Liver (tissue), 9 donors: ENCODE data around the gene PNKD. TPM values are rescaled to one million over a fixed set of nuclear protein-coding genes. Genes with fewer than 3 reads are reported as not detected.

Experiments used
- DNase-seq: peaks from one replicate; pipeline ENCODE4 v3.0.0-alpha.2; 2017; ENCODE audit warnings: low spot score
- H3K27ac ChIP-seq, 2 donors: one replicate each; pipeline ENCODE4 v1.7.0; 2013; ENCODE audit warnings: inconsistent platforms in 2 of 2, low read length in 2 of 2, control low read depth in 1 of 2, low read depth in 1 of 2, mild to moderate bottlenecking in 1 of 2
- H3K27me3 ChIP-seq, 4 donors: one replicate each; pipeline versions ENCODE4 v1.6.1 to v1.7.0; 2013; ENCODE audit warnings: low read length in 3 of 4, inconsistent platforms in 1 of 4, mild to moderate bottlenecking in 1 of 4, moderate library complexity in 1 of 4; ENCODE audit not compliant: control insufficient read depth in 4 of 4, insufficient read depth in 4 of 4
- H3K36me3 ChIP-seq, 4 donors: one replicate each; pipeline versions ENCODE4 v1.6.1 to v1.7.0; 2013; ENCODE audit warnings: low read length in 3 of 4, mild to moderate bottlenecking in 3 of 4, low read depth in 1 of 4, moderate library complexity in 1 of 4; ENCODE audit not compliant: control insufficient read depth in 4 of 4, insufficient read depth in 3 of 4
- H3K4me1 ChIP-seq, 4 donors: one replicate each; pipeline versions ENCODE4 v1.6.1 to v1.7.0; 2013; ENCODE audit warnings: low read length in 3 of 4, mild to moderate bottlenecking in 3 of 4, moderate library complexity in 1 of 4; ENCODE audit not compliant: control insufficient read depth in 4 of 4, insufficient read depth in 4 of 4
- H3K4me3 ChIP-seq, 3 donors: one replicate each; pipeline versions ENCODE4 v1.6.1 to v1.7.0; 2013; ENCODE audit warnings: low read length in 3 of 3, control low read depth in 1 of 3, low read depth in 1 of 3, mild to moderate bottlenecking in 1 of 3
- H3K9ac ChIP-seq, 2 donors: one replicate each; pipeline ENCODE4 v1.7.0; 2013; ENCODE audit warnings: low read length in 2 of 2, mild to moderate bottlenecking in 2 of 2, moderate library complexity in 2 of 2, control low read depth in 1 of 2, low read depth in 1 of 2
- H3K9me3 ChIP-seq, 4 donors: one replicate each; pipeline versions ENCODE4 v1.6.1 to v1.7.0; 2013; ENCODE audit warnings: low read length in 3 of 4; ENCODE audit not compliant: control insufficient read depth in 4 of 4
- EGR1 ChIP-seq, 2 donors: IDR thresholded peaks; 2 replicates each; pipeline ENCODE4 v1.6.1; 2016 to 2018; ENCODE audit warnings: antibody characterized with exemption in 2 of 2, low read depth in 2 of 2
- FOXA1 ChIP-seq: IDR thresholded peaks from 2 replicates; pipeline ENCODE4 v1.6.1; 2016; ENCODE audit warnings: antibody characterized with exemption
- FOXA2 ChIP-seq: IDR thresholded peaks from 2 replicates; pipeline ENCODE4 v1.6.1; 2016; ENCODE audit warnings: antibody characterized with exemption
- GABPA ChIP-seq, 2 donors: IDR thresholded peaks in 1 of 2; conservative IDR thresholded peaks in 1 of 2; 2 replicates each; pipeline ENCODE4 v1.6.1; 2016; ENCODE audit warnings: antibody characterized with exemption in 2 of 2, mild to moderate bottlenecking in 1 of 2, moderate library complexity in 1 of 2
- HNF4A ChIP-seq, 2 donors: conservative IDR thresholded peaks; 2 replicates each; pipeline ENCODE4 v1.6.1; 2016; ENCODE audit warnings: antibody characterized with exemption in 2 of 2, mild to moderate bottlenecking in 2 of 2
- HNF4G ChIP-seq: IDR thresholded peaks from 2 replicates; pipeline ENCODE4 v1.6.1; 2016; ENCODE audit warnings: antibody characterized with exemption
- JUND ChIP-seq, 2 donors: IDR thresholded peaks; 2 replicates each; pipeline ENCODE4 v1.6.1; 2016; ENCODE audit warnings: antibody characterized with exemption in 2 of 2
- NR2F2 ChIP-seq: IDR thresholded peaks from 2 replicates; pipeline ENCODE4 v1.6.1; 2016; ENCODE audit warnings: antibody characterized with exemption
- RAD21 ChIP-seq, 2 donors: IDR thresholded peaks; 2 replicates each; pipeline ENCODE4 v1.6.1; 2016; ENCODE audit warnings: antibody characterized with exemption in 2 of 2, mild to moderate bottlenecking in 2 of 2
- RXRA ChIP-seq, 2 donors: IDR thresholded peaks; 2 replicates each; pipeline ENCODE4 v1.6.1; 2017 to 2018; ENCODE audit warnings: antibody characterized with exemption in 2 of 2, mild to moderate bottlenecking in 1 of 2
- SP1 ChIP-seq: IDR thresholded peaks from 2 replicates; pipeline ENCODE4 v1.6.1; 2018; ENCODE audit warnings: antibody characterized with exemption, mild to moderate bottlenecking
- TAF1 ChIP-seq: conservative IDR thresholded peaks from 2 replicates; pipeline ENCODE4 v1.6.1; 2016; ENCODE audit warnings: antibody characterized with exemption, mild to moderate bottlenecking
- YY1 ChIP-seq: IDR thresholded peaks from 2 replicates; pipeline ENCODE4 v1.6.1; 2016; ENCODE audit warnings: antibody characterized with exemption, mild to moderate bottlenecking
- WGBS: extraction: QIAGEN DNeasy Blood & Tissue Kit; methylation state at CpG from one replicate; pipeline ENCODE4 v1.1.7; 2013; 5-methylcytosine and 5-hydroxymethylcytosine counted together
- polyA plus RNA-seq, 2 donors: library from polyadenylated mRNA; stranded (reverse) in 1 of 2; unstranded in 1 of 2; fragments of 200-250 nt in 1 of 2; fragments of >200 nt in 1 of 2; fragmentation: Nextera tagmentation in 1 of 2; extraction: Ambion mirVana in 1 of 2; gene quantifications; one replicate each; pipeline versions ENCODE4 v1.2.1 to v1.2.3, GENCODE V29; 2013 to 2015
- total RNA-seq, 2 donors: library from RNA; depleted of rRNA; stranded (reverse); fragments of >200 nt; gene quantifications; one replicate each; pipeline ENCODE4 v1.2.3, GENCODE V29; 2014
- TF ChIP-seq, protein P1 (sequence below): IDR thresholded peaks from 2 replicates; pipeline ENCODE4 v1.6.1; 2016; ENCODE audit warnings: antibody characterized with exemption, mild to moderate bottlenecking
- TF ChIP-seq, protein P2 (sequence below): IDR thresholded peaks from 2 replicates; pipeline ENCODE4 v1.6.1; 2016; ENCODE audit warnings: antibody characterized with exemption
- TF ChIP-seq, protein P3 (sequence below): IDR thresholded peaks from 2 replicates; pipeline ENCODE4 v1.6.1; 2016; ENCODE audit warnings: antibody characterized with exemption
- TF ChIP-seq, protein P4 (sequence below): fragments of 150-350 bp; IDR thresholded peaks from 2 replicates; pipeline ENCODE4 v1.5.1; 2017; ENCODE audit warnings: improper control_type of control experiment, low read depth, low read length; ENCODE audit not compliant: missing input control
- TF ChIP-seq, protein P5 (sequence below): IDR thresholded peaks from 2 replicates; pipeline ENCODE4 v1.6.1; 2016; ENCODE audit warnings: antibody characterized with exemption
- donor health status: healthy.
- donor health status: healthy.
- donor health status: healthy.
- donor health status: healthy.
- donor health status: healthy.

PNKD gene
- total and polyA plus RNA-seq, 4 donors, result 28.5 to 161 (median 94.9) TPM

DNA sequence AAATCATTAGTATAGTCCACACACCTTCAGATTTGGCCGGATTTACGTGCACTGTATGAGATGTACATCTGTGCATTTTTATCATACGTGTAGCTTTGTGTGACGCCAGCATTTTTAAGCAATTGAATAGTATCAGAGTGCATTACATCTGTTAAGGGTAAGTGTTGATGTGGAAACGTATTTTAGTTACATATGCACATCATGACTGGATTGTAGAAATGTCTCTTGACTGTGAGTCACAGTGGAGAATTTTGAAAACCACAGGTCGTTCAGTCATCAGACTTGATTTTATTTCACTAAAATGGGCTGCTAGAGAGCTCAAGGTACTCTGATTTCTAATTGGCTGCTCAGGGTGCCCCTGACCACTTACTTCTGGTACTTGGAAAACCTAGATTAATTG is 14.9 kb upstream of the PNKD start:
- no peak for TF ChIP-seq JUND (IDR thresholded peaks at IDR 0.05)
- TF ChIP-seq, protein P1, sequence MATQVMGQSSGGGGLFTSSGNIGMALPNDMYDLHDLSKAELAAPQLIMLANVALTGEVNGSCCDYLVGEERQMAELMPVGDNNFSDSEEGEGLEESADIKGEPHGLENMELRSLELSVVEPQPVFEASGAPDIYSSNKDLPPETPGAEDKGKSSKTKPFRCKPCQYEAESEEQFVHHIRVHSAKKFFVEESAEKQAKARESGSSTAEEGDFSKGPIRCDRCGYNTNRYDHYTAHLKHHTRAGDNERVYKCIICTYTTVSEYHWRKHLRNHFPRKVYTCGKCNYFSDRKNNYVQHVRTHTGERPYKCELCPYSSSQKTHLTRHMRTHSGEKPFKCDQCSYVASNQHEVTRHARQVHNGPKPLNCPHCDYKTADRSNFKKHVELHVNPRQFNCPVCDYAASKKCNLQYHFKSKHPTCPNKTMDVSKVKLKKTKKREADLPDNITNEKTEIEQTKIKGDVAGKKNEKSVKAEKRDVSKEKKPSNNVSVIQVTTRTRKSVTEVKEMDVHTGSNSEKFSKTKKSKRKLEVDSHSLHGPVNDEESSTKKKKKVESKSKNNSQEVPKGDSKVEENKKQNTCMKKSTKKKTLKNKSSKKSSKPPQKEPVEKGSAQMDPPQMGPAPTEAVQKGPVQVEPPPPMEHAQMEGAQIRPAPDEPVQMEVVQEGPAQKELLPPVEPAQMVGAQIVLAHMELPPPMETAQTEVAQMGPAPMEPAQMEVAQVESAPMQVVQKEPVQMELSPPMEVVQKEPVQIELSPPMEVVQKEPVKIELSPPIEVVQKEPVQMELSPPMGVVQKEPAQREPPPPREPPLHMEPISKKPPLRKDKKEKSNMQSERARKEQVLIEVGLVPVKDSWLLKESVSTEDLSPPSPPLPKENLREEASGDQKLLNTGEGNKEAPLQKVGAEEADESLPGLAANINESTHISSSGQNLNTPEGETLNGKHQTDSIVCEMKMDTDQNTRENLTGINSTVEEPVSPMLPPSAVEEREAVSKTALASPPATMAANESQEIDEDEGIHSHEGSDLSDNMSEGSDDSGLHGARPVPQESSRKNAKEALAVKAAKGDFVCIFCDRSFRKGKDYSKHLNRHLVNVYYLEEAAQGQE, result no peak
- TF ChIP-seq RXRA (IDR thresholded peaks at IDR 0.05), result no peak
- no peak for TF ChIP-seq FOXA1
- no peak for TF ChIP-seq YY1
- TF ChIP-seq NR2F2, result no peak
- no peak for TF ChIP-seq FOXA2
- no peak for TF ChIP-seq SP1
- TF ChIP-seq, protein P2, sequence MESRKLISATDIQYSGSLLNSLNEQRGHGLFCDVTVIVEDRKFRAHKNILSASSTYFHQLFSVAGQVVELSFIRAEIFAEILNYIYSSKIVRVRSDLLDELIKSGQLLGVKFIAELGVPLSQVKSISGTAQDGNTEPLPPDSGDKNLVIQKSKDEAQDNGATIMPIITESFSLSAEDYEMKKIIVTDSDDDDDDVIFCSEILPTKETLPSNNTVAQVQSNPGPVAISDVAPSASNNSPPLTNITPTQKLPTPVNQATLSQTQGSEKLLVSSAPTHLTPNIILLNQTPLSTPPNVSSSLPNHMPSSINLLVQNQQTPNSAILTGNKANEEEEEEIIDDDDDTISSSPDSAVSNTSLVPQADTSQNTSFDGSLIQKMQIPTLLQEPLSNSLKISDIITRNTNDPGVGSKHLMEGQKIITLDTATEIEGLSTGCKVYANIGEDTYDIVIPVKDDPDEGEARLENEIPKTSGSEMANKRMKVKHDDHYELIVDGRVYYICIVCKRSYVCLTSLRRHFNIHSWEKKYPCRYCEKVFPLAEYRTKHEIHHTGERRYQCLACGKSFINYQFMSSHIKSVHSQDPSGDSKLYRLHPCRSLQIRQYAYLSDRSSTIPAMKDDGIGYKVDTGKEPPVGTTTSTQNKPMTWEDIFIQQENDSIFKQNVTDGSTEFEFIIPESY, result no peak
- TF ChIP-seq, protein P3, sequence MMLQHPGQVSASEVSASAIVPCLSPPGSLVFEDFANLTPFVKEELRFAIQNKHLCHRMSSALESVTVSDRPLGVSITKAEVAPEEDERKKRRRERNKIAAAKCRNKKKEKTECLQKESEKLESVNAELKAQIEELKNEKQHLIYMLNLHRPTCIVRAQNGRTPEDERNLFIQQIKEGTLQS, result no peak
- TF ChIP-seq HNF4A (conservative IDR thresholded peaks at IDR 0.05), result no peak
- TF ChIP-seq TAF1, result no peak
- TF ChIP-seq, protein P4, sequence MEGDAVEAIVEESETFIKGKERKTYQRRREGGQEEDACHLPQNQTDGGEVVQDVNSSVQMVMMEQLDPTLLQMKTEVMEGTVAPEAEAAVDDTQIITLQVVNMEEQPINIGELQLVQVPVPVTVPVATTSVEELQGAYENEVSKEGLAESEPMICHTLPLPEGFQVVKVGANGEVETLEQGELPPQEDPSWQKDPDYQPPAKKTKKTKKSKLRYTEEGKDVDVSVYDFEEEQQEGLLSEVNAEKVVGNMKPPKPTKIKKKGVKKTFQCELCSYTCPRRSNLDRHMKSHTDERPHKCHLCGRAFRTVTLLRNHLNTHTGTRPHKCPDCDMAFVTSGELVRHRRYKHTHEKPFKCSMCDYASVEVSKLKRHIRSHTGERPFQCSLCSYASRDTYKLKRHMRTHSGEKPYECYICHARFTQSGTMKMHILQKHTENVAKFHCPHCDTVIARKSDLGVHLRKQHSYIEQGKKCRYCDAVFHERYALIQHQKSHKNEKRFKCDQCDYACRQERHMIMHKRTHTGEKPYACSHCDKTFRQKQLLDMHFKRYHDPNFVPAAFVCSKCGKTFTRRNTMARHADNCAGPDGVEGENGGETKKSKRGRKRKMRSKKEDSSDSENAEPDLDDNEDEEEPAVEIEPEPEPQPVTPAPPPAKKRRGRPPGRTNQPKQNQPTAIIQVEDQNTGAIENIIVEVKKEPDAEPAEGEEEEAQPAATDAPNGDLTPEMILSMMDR, result no peak
- TF ChIP-seq, protein P5, sequence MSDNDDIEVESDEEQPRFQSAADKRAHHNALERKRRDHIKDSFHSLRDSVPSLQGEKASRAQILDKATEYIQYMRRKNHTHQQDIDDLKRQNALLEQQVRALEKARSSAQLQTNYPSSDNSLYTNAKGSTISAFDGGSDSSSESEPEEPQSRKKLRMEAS, result no peak
- TF ChIP-seq HNF4G, result no peak
- no peak for TF ChIP-seq GABPA (IDR thresholded peaks at IDR 0.05 in 1 of 2, conservative IDR thresholded peaks at IDR 0.05 in 1 of 2)
- TF ChIP-seq RAD21 (IDR thresholded peaks at IDR 0.05), result no peak
- no peak for TF ChIP-seq EGR1 (IDR thresholded peaks at IDR 0.05; ENCODE audit: low read depth in 2 of 2)
- Histone ChIP-seq H3K27ac (no peak overlapping the region), H3K9me3 (no peaks in the 10 kb centered on the region), H3K36me3 (peaks cover 10 to 51% (median 40%) of the 10 kb centered on the region in 4 donors), H3K9ac (no peak overlapping the region), H3K27me3 (no peaks in the 10 kb centered on the region), H3K4me1 (peaks cover 0 to 4% (median 0%) of the 10 kb centered on the region in 4 donors), H3K4me3 (no peak overlapping the region)
- WGBS, result 90% methylated on average over 6 of the region's 6 CpGs
- no peak for DNase-seq
